Stimulated activated naive B cell treated with anti-CD40 and anti-IgM and Interleukin-4, amounts not matched to agents 10 μg/mL and 1 μg/mL and 100 μg/mL, for 72 hours (primary cell): ENCODE results near the gene GUCA1A.
"Not testable (repeated sequence)": the region's sequence is repeated elsewhere in the genome, so short reads cannot be mapped to it uniquely, and the experiment has no call there.

Experiments used
- ATAC-seq, 2 donors: fragments of 150-1000 bp; cut with Tn5 transposase; replicated peaks; 2 replicates each; pipeline ENCODE4 v1.10.0; 2021; ENCODE audit warnings: moderate library complexity in 1 of 2
- DNase-seq: peaks from one replicate; pipeline ENCODE4 v3.0.0; 2021
- H3K27ac Mint-ChIP-seq: one replicate; pipeline ENCODE4 v1.8.0; 2022; ENCODE audit warnings: mild to moderate bottlenecking, mixed read lengths
- H3K27me3 Mint-ChIP-seq, 2 donors: one replicate each; pipeline ENCODE4 v1.8.0; 2022; ENCODE audit warnings: mixed read lengths in 2 of 2
- H3K36me3 Mint-ChIP-seq, 2 donors: one replicate each; pipeline ENCODE4 v1.8.0; 2022; ENCODE audit warnings: mixed read lengths in 2 of 2, mild to moderate bottlenecking in 1 of 2
- H3K4me1 Mint-ChIP-seq, 2 donors: one replicate each; pipeline ENCODE4 v1.8.0; 2022; ENCODE audit warnings: mixed read lengths in 2 of 2, mild to moderate bottlenecking in 1 of 2
- H3K4me3 Mint-ChIP-seq, 2 donors: one replicate each; pipeline ENCODE4 v1.8.0; 2022; ENCODE audit warnings: mild to moderate bottlenecking in 2 of 2, mixed read lengths in 2 of 2, moderate library complexity in 1 of 2
- H3K9me3 Mint-ChIP-seq, 2 donors: one replicate each; pipeline ENCODE4 v1.8.0; 2022; ENCODE audit warnings: mixed read lengths in 2 of 2, mild to moderate bottlenecking in 1 of 2

GUCA1A gene

DNA sequence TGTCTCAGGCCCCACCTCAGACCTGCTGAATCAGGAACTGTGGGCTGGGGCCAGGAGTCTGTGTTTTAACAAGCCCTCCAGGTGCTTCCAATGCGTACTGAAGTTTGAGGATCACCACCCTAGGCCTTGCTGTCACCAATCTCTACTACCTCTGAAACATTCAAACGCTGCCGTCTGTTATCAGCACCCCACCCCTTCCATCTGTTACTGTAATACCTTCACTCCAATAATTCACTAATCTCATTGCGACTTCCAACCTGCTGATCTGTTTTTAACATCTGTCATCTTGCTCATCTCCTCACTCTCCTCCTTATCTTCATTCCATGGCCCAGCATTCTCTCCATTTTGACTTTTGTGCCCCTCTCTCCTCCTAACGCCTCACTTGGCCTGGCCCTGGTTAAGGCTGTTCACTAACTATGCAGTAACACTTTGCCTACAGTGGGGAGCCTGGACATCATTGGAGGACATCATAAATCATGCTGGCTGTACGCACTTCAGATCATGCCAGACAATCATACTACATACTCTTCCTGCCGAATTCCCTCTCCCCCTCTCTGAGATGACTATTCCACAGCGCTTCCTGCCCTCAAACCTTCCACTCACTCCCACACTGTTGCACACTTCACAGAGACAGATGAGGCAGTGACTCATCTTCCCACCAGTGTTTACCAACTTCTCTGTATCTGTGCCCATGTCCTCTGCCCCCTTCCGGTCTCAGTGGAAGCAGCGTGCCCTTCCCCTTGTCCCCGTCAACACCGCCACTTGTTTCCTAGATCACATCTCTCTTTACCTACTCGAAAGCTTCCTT is 24.6 kb downstream of the GUCA1A start:
- no peak for ATAC-seq
- H3K4me1 Mint-ChIP-seq, result peaks cover 6 to 7% of the 10 kb centered on the region in 2 donors
- DNase-seq, result no peak
- peaks cover 22 to 33% of the 10 kb centered on the region in 2 donors for H3K36me3 Mint-ChIP-seq
- H3K27me3 Mint-ChIP-seq, result no peaks in the 10 kb centered on the region
- H3K27ac Mint-ChIP-seq, result no peak overlapping the region
- H3K4me3 Mint-ChIP-seq, result no peak overlapping the region
- H3K9me3 Mint-ChIP-seq, result peaks cover 0 to 7% of the 10 kb centered on the region in 2 donors

DNA sequence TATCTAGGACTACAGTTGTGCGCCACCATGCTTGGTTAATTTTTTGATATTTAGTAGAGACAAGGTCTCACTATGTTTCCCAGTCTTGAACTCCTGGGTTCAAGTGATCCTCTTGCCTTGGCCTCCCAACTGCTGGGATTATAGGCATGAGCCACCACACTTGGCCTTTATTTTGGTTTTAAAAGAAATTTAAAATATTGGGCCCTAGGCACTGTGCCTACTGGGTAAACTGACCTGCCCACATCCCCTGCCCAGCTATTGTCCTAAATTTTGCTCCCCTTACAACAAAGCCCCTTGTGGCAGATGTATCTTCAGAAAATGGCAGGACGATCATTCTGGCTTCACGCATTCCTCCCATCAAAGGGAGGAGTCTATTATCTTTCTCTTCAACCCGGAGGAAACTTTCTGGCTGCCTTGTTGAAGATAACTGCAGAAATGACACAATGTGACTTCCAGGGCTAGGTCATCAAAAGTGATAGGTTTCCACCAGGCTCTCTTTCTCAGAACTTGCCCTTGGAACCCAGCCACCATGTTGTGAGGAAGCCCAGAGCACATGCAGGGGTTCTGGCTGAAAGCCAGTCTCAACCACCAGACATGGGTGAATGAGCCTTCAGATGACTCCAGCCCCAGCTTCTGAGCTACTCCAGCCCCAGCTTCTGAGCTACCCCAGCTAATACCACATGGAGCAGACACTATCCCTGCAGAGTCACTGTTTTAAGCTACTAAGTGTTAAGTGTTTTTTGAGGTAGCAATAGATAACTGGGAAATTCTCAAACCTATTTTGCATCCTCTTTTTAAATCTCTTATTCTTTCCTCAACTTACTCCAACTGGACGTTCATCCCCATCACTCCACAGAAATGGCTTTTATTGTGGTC is 26.2 kb downstream of the GUCA1A start:
- Mint-ChIP-seq H3K4me1 (peaks cover 6% of the 10 kb centered on the region in 2 donors), H3K27me3 (no peaks in the 10 kb centered on the region), H3K4me3 (no peak overlapping the region), H3K9me3 (peaks cover 0 to 7% of the 10 kb centered on the region in 2 donors), H3K27ac (no peak overlapping the region), H3K36me3 (peaks cover 22 to 33% of the 10 kb centered on the region in 2 donors)
- ATAC-seq (peak; percentile 45 to 47), DNase-seq (no peak)

DNA sequence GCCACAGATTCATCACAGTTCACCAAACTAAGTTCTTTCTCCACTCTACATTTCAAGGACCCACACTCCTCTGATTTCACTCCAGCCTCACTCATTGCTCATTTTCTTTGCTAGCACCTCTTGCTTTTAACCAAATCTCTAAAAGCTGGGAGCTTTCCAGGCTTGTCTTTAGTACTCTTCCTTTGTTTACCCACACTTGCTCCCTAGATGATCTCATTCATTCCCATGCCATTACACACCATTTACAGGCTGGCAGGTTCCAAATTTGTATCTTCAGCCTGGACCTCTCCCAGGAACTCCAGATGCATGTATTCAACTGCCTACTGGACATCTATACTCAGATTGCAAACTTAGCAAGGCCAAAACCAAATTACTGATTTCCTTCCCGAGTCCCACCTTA is 26.9 kb downstream of the GUCA1A start:
- Mint-ChIP-seq H3K9me3 (peaks cover 0 to 7% of the 10 kb centered on the region in 2 donors), H3K4me1 (peaks cover 6% of the 10 kb centered on the region in 2 donors), H3K27ac (no peak overlapping the region)

GRCh38 chr6:42201382-42201781 is 28.2 kb downstream of the GUCA1A start:
- ATAC-seq (no peak), DNase-seq (no peak)
- Mint-ChIP-seq H3K27ac (no peak overlapping the region), H3K27me3 (no peaks in the 10 kb centered on the region), H3K9me3 (peaks cover 0 to 7% of the 10 kb centered on the region in 2 donors), H3K36me3 (peaks cover 35 to 44% of the 10 kb centered on the region in 2 donors), H3K4me1 (peaks cover 4 to 5% of the 10 kb centered on the region in 2 donors), H3K4me3 (no peak overlapping the region)

More for the DNA sequence above, 26.9 kb downstream of the GUCA1A start:
- DNase-seq, result no peak
- ATAC-seq, result no peak
- Mint-ChIP-seq H3K36me3 (peaks cover 28 to 37% of the 10 kb centered on the region in 2 donors), H3K4me3 (no peak overlapping the region), H3K27me3 (no peaks in the 10 kb centered on the region)

DNA sequence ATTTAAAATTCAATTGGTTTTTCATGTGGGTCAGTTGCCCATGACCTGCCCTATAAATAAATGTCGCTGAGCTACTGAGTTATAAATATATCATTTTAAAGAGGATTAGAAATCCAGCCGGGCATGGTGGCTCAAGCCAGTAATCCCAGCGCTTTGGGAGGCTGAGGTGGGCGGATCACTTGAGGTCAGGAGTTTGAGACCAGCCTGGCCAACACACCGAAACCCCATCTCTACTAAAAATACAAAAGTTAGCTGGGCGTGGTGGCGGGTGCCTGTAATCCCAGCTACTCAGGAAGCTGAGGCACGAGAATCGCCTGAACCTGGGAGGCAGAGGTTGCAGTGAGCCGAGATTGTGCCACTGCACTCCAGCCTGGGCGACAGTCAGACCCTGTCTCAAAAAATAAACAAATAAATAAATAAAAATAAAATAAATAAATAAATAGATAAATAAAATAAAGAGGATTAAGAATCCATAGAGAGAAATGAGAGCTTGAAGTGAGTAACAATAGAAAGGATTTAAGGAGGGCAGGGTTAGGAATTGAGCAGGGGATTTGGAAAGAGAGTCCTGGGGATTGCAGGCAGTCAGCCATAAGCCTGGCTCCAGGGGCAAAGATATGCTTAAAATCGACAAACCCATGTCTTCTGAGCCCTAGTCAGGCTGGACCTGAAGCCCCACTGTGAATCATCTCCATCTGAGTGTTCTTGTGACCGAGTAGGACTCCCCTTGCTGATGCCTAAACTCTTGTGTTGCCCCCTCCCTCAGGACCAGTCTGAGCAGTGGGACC is 29.2 kb downstream of the GUCA1A start:
- DNase-seq, H3K27me3 Mint-ChIP-seq, ATAC-seq, H3K27ac Mint-ChIP-seq, H3K4me3 Mint-ChIP-seq, H3K9me3 Mint-ChIP-seq, H3K4me1 Mint-ChIP-seq: not testable (repeated sequence)
- peaks cover 35 to 42% of the 10 kb centered on the region in 2 donors for H3K36me3 Mint-ChIP-seq

DNA sequence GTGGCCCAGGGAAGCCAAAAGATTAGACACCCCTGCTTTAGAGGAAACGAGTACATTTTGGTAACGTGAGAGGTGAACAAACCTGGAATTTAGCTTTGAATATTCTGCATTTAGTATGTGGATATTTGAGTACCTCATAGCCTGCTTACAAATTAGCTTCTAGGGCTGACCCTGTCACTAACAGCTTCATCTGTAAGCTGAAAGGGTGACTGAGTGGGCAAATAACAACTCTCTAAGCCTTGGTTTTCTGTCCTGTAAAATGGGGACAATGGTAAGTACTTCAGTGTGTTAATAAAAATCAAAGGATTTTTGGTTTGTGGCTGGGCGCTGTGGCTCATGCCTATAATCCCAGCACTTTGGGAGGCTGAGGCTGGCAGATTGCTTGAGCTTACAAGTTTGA is 30.0 kb downstream of the GUCA1A start:
- Mint-ChIP-seq H3K4me1 (peaks cover 0 to 4% of the 10 kb centered on the region in 2 donors), H3K27ac (no peak overlapping the region), H3K36me3 (peaks cover 35 to 44% of the 10 kb centered on the region in 2 donors), H3K27me3 (no peaks in the 10 kb centered on the region), H3K9me3 (peaks cover 0 to 7% of the 10 kb centered on the region in 2 donors), H3K4me3 (no peak overlapping the region)
- ATAC-seq (no peak), DNase-seq (no peak)

- peaks cover 32 to 43% of the 10 kb centered on the region in 2 donors for H3K36me3 Mint-ChIP-seq
These were observed 31.7 kb downstream of the GUCA1A start for GRCh38 chr6:42204768-42205282.

GRCh38 chr6:42207559-42207958 is 34.4 kb downstream of the GUCA1A start:
- Mint-ChIP-seq H3K4me1 (peaks cover 4 to 14% of the 10 kb centered on the region in 2 donors), H3K36me3 (peaks cover 16 to 27% of the 10 kb centered on the region in 2 donors)
- not testable (repeated sequence) for ATAC-seq, H3K27me3 Mint-ChIP-seq, H3K27ac Mint-ChIP-seq, H3K9me3 Mint-ChIP-seq, DNase-seq, H3K4me3 Mint-ChIP-seq

More at GRCh38 chr6:42204768-42205282, 31.7 kb downstream of the GUCA1A start:
- H3K9me3 Mint-ChIP-seq, result peaks cover 0 to 7% of the 10 kb centered on the region in 2 donors
- DNase-seq (no peak), ATAC-seq (no peak)
- no peaks in the 10 kb centered on the region for H3K27me3 Mint-ChIP-seq
- peaks cover 0 to 4% of the 10 kb centered on the region in 2 donors for H3K4me1 Mint-ChIP-seq
- no peak overlapping the region for H3K27ac Mint-ChIP-seq
- no peak overlapping the region for H3K4me3 Mint-ChIP-seq

DNA sequence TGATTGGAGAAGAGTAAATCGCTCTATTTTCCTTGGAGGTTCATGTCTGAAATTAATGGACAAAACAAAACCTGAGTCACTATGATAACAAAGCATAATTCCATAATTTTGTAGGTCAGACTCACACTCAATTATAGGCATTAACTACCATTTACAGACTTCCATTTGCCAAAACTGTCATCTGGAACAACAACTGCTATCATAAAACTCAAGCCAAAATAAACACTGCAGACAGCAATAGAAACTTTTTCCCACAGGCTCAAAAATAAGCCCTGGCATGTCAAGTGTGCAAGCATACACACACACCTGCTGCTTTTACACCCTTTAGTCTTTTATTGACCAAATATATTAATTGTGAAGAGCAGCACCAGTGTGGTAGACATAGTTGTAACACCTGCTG is 37.4 kb downstream of the GUCA1A start:
- Mint-ChIP-seq H3K4me1 (peaks cover 6 to 24% of the 10 kb centered on the region in 2 donors), H3K27me3 (no peaks in the 10 kb centered on the region), H3K36me3 (peaks cover 6 to 19% of the 10 kb centered on the region in 2 donors), H3K4me3 (no peak overlapping the region), H3K27ac (no peak overlapping the region), H3K9me3 (no peaks in the 10 kb centered on the region)
- ATAC-seq, result no peak
- DNase-seq, result no peak

DNA sequence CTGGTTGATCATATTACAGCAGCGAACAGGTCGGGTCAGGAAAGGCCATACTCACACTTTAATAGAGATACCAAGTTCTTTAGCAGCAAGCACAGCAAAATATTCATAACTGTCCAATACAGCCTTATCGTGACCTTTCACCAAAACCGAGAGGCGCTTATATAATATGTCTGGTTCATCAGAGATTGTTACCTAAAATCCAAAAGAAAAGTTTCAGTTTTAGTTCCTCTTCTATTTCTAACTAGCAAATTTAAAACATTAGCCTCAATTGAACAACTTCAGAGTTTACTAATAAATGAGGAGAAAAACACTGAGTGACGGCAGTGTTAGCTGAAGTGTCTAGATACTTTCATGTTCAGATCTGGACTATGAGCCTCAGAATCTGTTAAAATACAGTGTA is 38.6 kb downstream of the GUCA1A start:
- Mint-ChIP-seq H3K27me3 (no peaks in the 10 kb centered on the region), H3K4me1 (peaks cover 13 to 36% of the 10 kb centered on the region in 2 donors), H3K36me3 (peaks cover 4 to 15% of the 10 kb centered on the region in 2 donors), H3K9me3 (no peaks in the 10 kb centered on the region), H3K27ac (no peak overlapping the region), H3K4me3 (peak overlapping the region in 1 of 2 donors; percentile 9)
- ATAC-seq (peak; percentile 66 to 67), DNase-seq (no peak)

- peaks cover 13 to 37% of the 10 kb centered on the region in 2 donors for H3K4me1 Mint-ChIP-seq
- no peak overlapping the region for H3K4me3 Mint-ChIP-seq
- DNase-seq, result no peak
- H3K9me3 Mint-ChIP-seq, result no peaks in the 10 kb centered on the region
- ATAC-seq, result no peak
- no peaks in the 10 kb centered on the region for H3K27me3 Mint-ChIP-seq
- peaks cover 5 to 14% of the 10 kb centered on the region in 2 donors for H3K36me3 Mint-ChIP-seq
- no peak overlapping the region for H3K27ac Mint-ChIP-seq
These were observed 39.3 kb downstream of the GUCA1A start for GRCh38 chr6:42212442-42212841.

DNA sequence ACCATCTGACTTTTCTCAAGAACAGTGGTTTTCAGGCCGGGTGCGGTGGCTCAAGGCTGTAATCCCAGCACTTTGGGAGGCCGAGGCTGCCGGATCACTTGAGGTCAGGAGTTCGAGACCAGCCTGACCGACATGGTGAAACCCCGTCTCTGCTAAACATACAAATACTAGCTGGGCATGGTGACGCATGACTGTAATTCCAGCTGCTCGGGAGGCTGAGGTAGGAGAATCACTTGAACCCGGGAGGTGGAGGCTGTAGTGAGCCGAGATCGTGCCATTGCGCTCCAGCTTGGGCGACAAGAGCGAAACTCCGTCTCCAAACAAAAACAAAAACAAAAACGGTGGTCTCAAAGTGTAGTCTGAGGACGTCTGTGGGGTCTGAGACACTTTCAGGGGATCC is 43.3 kb downstream of the GUCA1A start:
- H3K27me3 Mint-ChIP-seq, H3K9me3 Mint-ChIP-seq, ATAC-seq, DNase-seq: not testable (repeated sequence)
- H3K36me3 Mint-ChIP-seq, result peaks cover 5 to 12% of the 10 kb centered on the region in 2 donors
- H3K4me3 Mint-ChIP-seq, result peak overlapping the region; percentile 74 to 78
- peaks cover 19 to 46% of the 10 kb centered on the region in 2 donors for H3K4me1 Mint-ChIP-seq
- peak overlapping the region; percentile 82 for H3K27ac Mint-ChIP-seq

GRCh38 chr6:42217157-42217518 is 44.0 kb downstream of the GUCA1A start:
- Mint-ChIP-seq H3K4me1 (peaks cover 16 to 39% of the 10 kb centered on the region in 2 donors), H3K9me3 (no peaks in the 10 kb centered on the region), H3K27me3 (no peaks in the 10 kb centered on the region), H3K27ac (peak overlapping the region; percentile 99), H3K36me3 (peaks cover 5 to 12% of the 10 kb centered on the region in 2 donors), H3K4me3 (peak overlapping the region; percentile 96 to 98)
- ATAC-seq (no peak), DNase-seq (no peak)
